Activated naive CD8-positive, alpha-beta T cell treated with anti-CD3 and anti-CD28 coated beads, Interleukin-2, amount 10 ng/mL, durations not matched to agents 7 days and 5 days (primary cell): Measurements from ENCODE around the gene COL5A1. TPM values are rescaled to one million over a fixed set of nuclear protein-coding genes. Genes with fewer than 3 reads are reported as not detected.

Source experiments
- ATAC-seq: fragments of 150-1000 bp; cut with Tn5 transposase; one replicate; pipeline ENCODE4 v1.10.0; 2021; ENCODE audit warnings: low read depth, moderate library complexity
- POLR2A ChIA-PET: fragments of 350-600 bp; sonication (Branson Sonifier 250); formaldehyde crosslinking; loops from one replicate; lab custom pipeline; 2021; ENCODE audit warnings: antibody characterized with exemption; lab: Charles Lee
- DNase-seq: peaks from one replicate; pipeline ENCODE4 v3.0.0; 2021
- H3K27ac Mint-ChIP-seq: one replicate; pipeline ENCODE4 v1.8.0; 2022; ENCODE audit warnings: mild to moderate bottlenecking, mixed read lengths
- H3K27me3 Mint-ChIP-seq: one replicate; pipeline ENCODE4 v1.8.0; 2022; ENCODE audit warnings: mild to moderate bottlenecking, moderate library complexity, mixed read lengths
- H3K36me3 Mint-ChIP-seq: one replicate; pipeline ENCODE4 v1.8.0; 2021; ENCODE audit warnings: mild to moderate bottlenecking, mixed read lengths
- H3K4me1 Mint-ChIP-seq: one replicate; pipeline ENCODE4 v1.8.0; 2021; ENCODE audit warnings: mixed read lengths
- H3K4me3 Mint-ChIP-seq: one replicate; pipeline ENCODE4 v1.8.0; 2022; ENCODE audit warnings: mild to moderate bottlenecking, moderate library complexity, mixed read lengths
- H3K9me3 Mint-ChIP-seq: one replicate; pipeline ENCODE4 v1.8.0; 2021; ENCODE audit warnings: mixed read lengths
- total RNA-seq, 2 experiments: library from RNA; stranded (reverse); gene quantifications; one replicate each; pipeline ENCODE4 v1.2.3, GENCODE V29; 2021

COL5A1 gene
- total RNA-seq, 2 experiments from 2014 or later: 0.71 to 0.86 TPM

DNA sequence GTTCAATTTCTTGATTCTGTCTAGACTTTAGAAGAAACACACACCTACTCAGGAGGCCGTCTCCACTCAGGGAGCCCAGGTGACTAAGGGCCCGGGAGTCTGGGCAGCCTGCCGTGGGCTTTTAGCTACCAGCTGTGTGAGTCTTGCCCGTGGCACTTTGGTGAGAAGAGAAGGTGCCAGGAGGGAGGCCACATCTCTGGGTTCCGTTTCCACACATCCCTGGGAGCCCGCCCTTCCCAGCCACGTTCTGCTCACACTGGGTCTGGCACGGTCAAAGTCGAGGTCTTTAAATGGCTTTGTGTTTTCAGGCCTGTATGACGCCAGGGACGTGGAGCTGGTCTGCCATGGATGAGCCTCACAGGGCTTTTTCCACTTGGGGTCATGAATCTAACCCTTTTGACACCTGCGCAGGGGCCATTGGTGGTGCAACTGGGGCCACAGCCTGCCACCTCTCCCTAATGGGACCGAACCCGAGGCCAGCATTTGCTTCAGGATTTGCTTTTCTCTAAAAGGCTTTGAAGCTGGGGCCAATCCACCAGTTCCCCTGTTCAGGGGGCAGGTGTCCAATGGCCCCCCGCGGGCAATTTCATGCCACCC, 221.8 kb downstream of the COL5A1 start:
- Mint-ChIP-seq H3K27ac (no peak overlapping the region), H3K9me3 (peaks cover 4% of the 10 kb centered on the region), H3K4me1 (no peaks in the 10 kb centered on the region), H3K4me3 (no peak overlapping the region), H3K27me3 (no peaks in the 10 kb centered on the region), H3K36me3 (no peaks in the 10 kb centered on the region)
- ATAC-seq (no peak), DNase-seq (no peak)
- POLR2A ChIA-PET: no interaction called here

DNA sequence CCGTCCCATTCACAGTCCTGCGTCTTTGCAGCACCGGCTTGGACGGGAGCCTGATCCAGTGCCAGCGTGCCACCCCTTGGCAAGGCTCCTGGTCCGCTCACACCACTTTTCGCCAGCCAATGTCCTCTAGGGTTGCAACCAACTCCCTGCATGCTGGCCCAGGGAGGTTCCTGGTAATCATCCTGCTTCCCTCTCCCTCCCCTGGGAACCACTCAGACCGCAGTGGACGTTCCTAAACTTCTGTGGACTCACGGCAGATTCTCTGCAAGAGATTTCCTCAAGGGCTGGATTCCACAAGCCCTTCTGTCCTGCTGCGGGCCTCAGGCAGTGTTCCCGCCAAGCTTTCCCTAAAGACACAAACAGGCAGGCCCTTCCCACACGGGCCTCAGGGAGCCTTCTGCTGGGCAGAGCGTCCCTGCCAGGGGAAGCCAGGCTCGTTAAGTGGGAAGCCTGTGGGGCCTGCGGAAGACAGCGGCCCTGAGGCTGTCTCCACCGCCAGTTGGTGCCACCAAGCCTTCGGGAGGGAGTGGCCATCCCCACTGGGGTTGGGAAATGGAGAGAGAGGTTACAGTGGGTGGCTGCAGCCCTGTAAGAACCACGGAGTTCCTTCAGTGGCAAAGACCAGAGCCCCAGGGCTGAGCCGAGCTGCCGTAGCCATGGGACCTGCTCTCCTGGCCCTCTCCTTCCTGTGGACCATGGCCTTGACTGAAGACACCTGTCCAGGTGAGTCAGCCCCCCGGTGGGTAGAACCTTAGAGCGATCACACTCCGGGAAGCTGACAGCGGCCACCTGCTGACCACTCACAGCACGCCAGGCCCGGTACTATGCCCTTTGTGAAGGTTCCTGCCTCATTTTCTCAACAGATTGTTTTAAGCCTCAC, 222.6 kb downstream of the COL5A1 start:
- Mint-ChIP-seq H3K36me3 (no peaks in the 10 kb centered on the region), H3K27ac (no peak overlapping the region), H3K4me1 (no peaks in the 10 kb centered on the region), H3K27me3 (no peaks in the 10 kb centered on the region), H3K4me3 (no peak overlapping the region), H3K9me3 (peaks cover 4% of the 10 kb centered on the region)
- DNase-seq (no peak), ATAC-seq (no peak)
- POLR2A ChIA-PET: no interaction called here

DNA sequence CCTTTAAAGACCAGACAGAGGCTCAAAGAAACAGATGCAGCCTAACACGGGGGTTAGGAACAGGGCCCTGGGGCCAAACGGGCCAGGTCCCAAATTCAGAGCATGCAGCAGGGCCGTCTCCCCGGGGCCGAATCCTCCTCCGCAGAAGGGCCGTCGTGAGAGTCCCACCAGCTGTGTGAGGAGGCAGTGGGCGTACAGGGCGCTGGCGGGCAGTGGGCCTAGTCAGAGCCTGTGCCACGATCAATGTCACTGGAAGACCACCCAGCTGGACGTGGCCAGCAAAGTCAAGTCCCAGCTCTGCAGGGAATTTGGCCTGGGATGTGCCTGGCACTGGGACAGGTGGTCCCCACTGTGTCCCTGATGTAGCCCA, 223.2 kb downstream of the COL5A1 start:
- ATAC-seq (no peak), DNase-seq (no peak)
- H3K27me3 Mint-ChIP-seq: no peaks in the 10 kb centered on the region
- H3K9me3 Mint-ChIP-seq: peaks cover 4% of the 10 kb centered on the region
- H3K27ac Mint-ChIP-seq: no peak overlapping the region
- H3K36me3 Mint-ChIP-seq: no peaks in the 10 kb centered on the region
- H3K4me3 Mint-ChIP-seq: no peak overlapping the region
- H3K4me1 Mint-ChIP-seq: no peaks in the 10 kb centered on the region
- POLR2A ChIA-PET: no interaction called here

DNA sequence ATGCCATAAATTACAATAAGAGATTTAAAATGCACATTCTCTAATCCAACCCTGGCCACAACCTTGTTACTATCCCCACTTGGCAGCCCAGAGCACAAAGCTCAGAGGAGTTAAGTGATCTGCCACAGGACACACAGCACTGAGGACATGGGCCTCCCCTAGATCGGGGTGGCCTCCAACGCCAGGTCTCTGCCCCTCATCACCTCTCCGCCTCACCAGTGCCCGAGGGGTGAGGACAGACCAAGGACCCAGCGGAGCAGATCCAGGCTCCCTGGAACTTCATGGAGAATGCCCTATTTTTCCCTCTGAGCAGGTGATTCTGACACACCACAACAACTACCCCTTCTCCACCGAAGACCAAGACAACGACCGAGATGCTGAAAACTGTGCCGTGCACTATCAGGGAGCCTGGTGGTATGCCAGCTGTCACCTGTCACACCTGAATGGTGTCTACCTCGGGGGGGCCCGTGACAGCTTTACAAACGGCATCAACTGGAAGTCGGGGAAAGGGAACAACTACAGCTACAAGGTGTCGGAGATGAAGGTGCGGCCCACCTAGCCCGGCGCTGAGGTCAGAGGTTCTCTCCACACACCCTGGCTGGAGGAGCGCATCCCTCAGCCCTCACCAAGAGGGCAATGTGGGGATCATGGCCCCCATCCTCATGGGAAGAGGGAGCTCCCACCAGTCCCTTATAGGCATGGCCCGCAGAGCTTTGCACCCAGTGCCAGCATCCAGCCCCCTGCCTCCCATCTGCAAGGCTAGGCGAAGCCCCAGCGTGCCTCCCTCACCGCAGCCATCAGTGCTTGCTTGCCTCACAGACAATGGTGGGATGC, 226.5 kb downstream of the COL5A1 start:
- Mint-ChIP-seq H3K4me1 (no peaks in the 10 kb centered on the region), H3K27me3 (no peaks in the 10 kb centered on the region), H3K27ac (no peak overlapping the region), H3K4me3 (no peak overlapping the region), H3K36me3 (no peaks in the 10 kb centered on the region), H3K9me3 (no peaks in the 10 kb centered on the region)
- no peak for ATAC-seq
- no peak for DNase-seq
- POLR2A ChIA-PET: no interaction called here

DNA sequence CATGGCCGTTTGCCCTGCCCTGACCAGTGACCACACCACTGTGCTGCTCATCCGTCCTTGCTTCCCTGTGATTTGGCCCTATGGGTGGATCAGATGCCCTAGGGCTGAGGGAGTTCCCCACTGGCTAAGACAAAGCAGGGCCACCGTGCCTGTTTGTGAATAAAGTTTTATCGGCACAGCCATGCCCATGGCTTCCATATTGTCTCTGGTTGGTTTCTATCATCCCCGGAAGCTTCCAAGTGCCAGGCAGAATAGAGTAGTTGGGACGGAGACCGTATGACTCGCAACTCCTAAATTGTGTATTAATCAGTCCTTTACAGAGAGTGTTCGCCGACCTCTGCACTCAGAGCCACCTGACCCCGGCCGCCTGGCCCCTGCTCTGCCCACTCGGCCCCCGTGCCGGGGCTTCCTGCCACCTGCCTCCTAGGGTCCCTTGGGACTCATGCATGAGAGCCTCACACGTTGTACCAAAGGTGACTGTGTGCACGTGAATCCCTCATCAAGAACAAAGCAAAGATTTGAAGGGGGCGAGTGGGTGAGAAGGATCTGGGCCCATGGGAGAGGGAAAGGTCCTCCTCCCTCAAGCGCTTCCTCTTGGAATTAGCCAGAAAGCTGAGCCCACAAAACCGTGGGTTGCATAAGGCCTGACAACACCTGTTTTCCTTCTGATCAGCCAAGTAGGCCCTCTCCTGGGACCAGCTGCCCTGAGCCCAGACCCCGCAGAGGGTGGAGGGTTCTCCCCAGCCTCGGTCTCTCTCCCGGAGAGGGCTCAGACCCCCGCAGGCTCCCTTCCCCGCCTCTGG, 227.3 kb downstream of the COL5A1 start:
- Mint-ChIP-seq H3K27ac (no peak overlapping the region), H3K4me1 (no peaks in the 10 kb centered on the region), H3K4me3 (no peak overlapping the region), H3K9me3 (no peaks in the 10 kb centered on the region), H3K36me3 (no peaks in the 10 kb centered on the region), H3K27me3 (peaks cover 4% of the 10 kb centered on the region)
- no peak for DNase-seq
- POLR2A ChIA-PET: no interaction called here
- no peak for ATAC-seq

DNA sequence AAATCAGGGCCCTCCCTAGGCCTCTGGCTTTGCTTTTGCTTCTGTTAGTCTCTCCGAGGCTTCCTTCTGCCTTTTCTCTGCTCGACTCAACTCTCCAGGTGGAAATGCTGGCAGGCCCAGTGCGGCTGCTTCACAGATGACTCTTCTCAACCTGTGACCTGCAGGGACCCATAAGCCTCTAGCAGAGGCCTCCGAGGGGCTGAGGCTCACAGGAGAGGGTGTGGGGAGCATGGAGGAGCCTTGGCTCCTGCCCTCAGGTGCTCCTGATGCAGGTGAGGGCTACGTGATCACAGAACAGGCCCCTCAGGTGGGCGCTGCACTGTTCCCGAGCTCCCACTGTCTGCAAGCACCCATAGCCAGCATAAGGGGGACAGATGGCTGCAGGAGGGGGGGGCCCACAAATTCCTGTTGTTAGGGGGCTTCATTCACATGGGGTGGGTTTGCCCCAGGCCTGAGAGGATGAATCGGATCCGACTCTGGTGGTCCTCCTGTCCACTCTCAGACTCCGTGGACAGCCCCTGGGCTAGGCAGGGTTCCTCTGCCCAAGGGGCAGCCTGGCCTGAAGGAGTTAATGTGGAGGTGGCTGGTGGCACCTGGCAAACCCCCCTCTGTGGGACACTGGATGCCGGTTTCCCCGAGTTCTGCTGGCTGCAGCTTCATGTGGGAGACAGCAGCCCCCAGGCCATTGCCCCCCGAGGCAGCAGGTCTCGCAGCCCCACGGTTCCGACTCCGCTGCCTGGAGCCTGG, 228.1 kb downstream of the COL5A1 start:
- H3K9me3 Mint-ChIP-seq: no peaks in the 10 kb centered on the region
- DNase-seq: no peak
- POLR2A ChIA-PET: no interaction called here
- H3K27me3 Mint-ChIP-seq: peaks cover 6% of the 10 kb centered on the region
- no peak overlapping the region for H3K27ac Mint-ChIP-seq
- no peak overlapping the region for H3K4me3 Mint-ChIP-seq
- H3K36me3 Mint-ChIP-seq: no peaks in the 10 kb centered on the region
- no peaks in the 10 kb centered on the region for H3K4me1 Mint-ChIP-seq
- no peak for ATAC-seq

DNA sequence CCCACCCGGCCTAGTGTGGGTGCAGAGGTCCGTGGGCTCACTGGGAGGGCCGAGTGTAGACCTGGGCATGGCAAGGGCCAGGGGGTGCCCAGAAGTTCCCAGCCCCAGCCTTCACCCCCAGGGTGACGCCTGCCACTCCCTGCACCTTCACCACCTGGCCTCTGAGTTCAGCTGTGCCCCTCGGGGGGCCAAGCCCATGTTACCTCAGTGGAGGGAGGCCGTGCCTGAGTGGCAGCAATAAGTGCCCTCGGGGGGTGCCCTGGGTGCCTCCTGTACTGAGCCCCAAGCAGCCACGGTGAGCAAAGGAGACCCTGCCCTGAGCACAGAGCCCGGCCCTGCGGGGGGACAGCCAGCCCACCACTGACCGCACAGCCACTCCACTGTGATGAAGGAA, 228.7 kb downstream of the COL5A1 start:
- peaks cover 8% of the 10 kb centered on the region for H3K27me3 Mint-ChIP-seq

DNA sequence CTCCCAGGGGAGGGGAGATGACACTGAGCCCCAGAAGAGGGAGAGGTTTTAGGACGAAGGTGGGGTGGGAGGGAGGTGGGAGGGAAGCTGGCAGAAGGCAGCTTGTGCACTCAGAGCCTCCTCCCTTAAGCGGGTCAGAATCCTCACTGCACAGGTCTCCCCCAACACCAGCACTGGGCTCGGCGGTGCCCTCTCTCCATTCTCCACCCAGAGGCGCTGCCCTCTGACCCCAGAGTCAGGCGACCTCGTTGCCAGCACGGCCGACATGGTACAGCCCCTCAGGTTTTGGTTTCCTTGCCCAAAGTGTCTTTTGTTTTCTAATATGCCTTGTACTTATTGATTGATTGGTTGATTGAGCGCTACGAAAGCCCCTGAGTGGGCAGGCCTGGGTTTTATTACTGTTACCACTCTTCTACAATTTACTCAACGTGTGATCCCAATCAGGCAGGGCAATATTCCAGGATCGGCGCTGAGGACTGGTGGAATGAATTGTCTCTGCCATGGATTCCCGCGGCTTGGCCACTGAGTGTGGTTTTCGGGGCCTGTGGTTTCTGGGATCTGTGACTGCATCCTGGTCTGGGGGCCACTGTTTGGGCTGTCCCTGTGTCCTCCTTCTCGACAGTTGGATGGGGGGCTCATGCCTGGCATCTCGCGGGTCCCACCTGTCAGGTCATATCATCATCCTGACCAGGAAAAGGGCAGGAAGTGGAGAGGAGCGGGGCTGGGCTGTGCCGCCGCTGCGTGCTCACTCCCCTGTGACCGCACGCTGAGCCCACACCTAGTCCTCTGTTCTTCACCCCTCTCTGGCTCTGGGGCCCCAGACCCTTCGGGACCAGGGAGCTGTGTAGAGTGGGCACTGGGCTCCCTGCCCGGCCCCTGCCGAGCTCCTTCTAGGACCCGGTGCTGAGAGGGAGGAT, 229.4 kb downstream of the COL5A1 start:
- ATAC-seq (no peak), DNase-seq (no peak)
- POLR2A ChIA-PET: no interaction called here
- no peaks in the 10 kb centered on the region for H3K4me1 Mint-ChIP-seq
- H3K4me3 Mint-ChIP-seq: no peak overlapping the region
- H3K27me3 Mint-ChIP-seq: peaks cover 8% of the 10 kb centered on the region
- no peak overlapping the region for H3K27ac Mint-ChIP-seq
- H3K36me3 Mint-ChIP-seq: no peaks in the 10 kb centered on the region
- no peaks in the 10 kb centered on the region for H3K9me3 Mint-ChIP-seq

More for the DNA sequence above, 228.7 kb downstream of the COL5A1 start:
- Mint-ChIP-seq H3K4me1 (no peaks in the 10 kb centered on the region), H3K27ac (no peak overlapping the region), H3K4me3 (no peak overlapping the region), H3K36me3 (no peaks in the 10 kb centered on the region), H3K9me3 (no peaks in the 10 kb centered on the region)
- POLR2A ChIA-PET: no interaction called here
- ATAC-seq (no peak), DNase-seq (no peak)

DNA sequence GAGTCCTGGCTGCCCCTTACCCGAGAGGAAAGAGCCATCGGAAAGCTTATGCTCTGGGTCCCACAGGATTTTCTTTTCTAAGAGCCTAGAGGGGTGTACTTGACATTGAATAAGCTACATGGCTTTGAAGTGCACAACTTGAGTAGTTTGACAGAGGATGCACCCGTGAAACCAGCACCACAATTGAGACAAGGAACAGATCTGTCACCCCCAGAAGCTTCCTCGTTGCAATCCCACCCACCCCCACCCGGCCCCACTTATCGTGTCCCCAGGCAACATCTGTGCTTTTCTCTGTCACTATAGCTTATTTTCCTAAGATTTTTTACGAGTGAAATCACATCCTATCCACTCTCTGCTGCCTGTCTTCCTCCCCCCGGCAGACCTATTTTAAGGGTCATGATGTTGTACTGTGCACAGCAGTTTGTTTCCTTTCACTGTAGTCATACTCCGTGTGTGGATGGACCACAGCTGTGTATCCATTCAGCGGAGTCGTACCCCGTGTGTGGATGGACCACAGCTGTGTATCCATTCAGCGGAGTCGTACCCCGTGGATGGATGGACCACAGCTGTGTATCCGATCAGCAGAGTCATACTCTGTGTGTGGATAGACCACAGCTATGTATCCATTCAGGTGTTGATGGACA, 230.2 kb downstream of the COL5A1 start:
- DNase-seq (no peak), ATAC-seq (no peak)
- Mint-ChIP-seq H3K9me3 (no peaks in the 10 kb centered on the region), H3K27ac (no peak overlapping the region), H3K27me3 (peaks cover 9% of the 10 kb centered on the region), H3K4me3 (no peak overlapping the region), H3K36me3 (no peaks in the 10 kb centered on the region), H3K4me1 (no peaks in the 10 kb centered on the region)
- POLR2A ChIA-PET: no interaction called here

DNA sequence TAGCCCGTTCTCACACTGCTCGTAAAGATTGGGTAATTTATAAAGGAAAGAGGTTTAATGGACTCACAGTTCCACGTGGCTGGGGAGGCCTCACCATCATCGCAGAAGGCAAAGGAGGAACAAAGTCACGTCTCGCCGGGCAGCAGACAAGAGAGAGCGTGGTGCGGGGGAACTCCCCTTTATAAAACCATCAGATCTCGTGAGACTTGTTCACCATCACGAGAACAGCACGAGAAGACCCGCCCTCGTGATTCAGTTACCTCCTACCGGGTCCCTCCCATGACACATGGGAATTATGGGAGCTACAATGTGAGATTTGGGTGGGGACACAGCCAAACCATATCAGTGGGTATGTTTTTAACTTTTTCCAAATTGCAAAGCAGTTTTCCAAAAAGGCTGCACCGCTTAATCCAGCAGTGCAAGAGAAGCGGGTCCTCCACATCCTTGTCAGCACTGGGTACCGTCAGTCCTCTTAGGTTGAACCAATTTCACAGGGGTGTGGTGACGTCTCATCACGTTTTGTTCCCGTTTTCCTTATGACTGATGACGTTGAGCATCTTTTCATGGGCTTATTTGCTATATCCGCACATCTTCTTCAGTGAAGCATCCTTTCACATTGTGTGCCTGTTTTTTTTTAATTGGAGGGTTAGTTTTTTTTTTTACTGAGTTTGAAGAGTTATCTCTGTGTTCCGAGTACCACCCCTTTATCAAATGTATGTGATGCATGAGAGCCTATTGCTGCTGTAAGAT, 231.1 kb downstream of the COL5A1 start:
- Mint-ChIP-seq H3K4me1 (no peaks in the 10 kb centered on the region), H3K4me3 (no peak overlapping the region), H3K27me3 (peaks cover 14% of the 10 kb centered on the region), H3K36me3 (no peaks in the 10 kb centered on the region), H3K27ac (no peak overlapping the region), H3K9me3 (no peaks in the 10 kb centered on the region)
- no peak for DNase-seq
- POLR2A ChIA-PET: no interaction called here
- no peak for ATAC-seq

DNA sequence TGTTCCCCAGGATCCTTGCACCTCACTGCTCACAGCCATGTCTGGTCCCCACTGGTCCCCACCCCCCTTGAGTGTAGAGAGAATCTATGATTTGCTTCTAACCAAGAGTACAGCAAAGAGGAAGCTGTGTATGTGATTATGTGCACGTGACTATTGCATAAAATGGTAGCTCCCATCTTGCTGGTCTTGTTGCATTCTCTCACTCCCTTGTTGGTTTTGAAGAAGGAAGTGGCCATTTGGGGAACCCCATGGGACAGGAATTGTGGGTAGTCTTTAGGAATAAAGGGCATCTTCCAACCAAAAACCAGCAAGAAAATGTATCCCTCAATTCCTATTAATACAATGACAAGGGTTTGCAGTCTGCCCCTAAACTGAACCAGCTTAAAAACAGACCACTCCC, 233.8 kb downstream of the COL5A1 start:
- POLR2A ChIA-PET: no interaction called here
- H3K4me3 Mint-ChIP-seq: no peak overlapping the region
- no peaks in the 10 kb centered on the region for H3K4me1 Mint-ChIP-seq
- H3K36me3 Mint-ChIP-seq: no peaks in the 10 kb centered on the region
- DNase-seq: no peak
- H3K27ac Mint-ChIP-seq: no peak overlapping the region
- no peaks in the 10 kb centered on the region for H3K9me3 Mint-ChIP-seq
- H3K27me3 Mint-ChIP-seq: peaks cover 14% of the 10 kb centered on the region
- no peak for ATAC-seq
